Ascending aorta (tissue), 2 donors: ENCODE measurements around the gene CTNNBIP1. TPM values are rescaled to one million over a fixed set of nuclear protein-coding genes. Genes with fewer than 3 reads are reported as not detected.
A peak's percentile ranks its signal among the peaks of the same experiment; 100 is the strongest.

Source experiments
- DNase-seq, 2 donors: peaks; one replicate each; pipeline ENCODE4 v3.0.0-alpha.2; 2019; ENCODE audit warnings: low spot score in 2 of 2
- H3K27ac ChIP-seq, 2 donors: fragments of 200-600 bp; sonication (generic); one replicate each; pipeline ENCODE4 v1.5.1; 2016 to 2017; ENCODE audit warnings: mild to moderate bottlenecking in 1 of 2
- H3K27me3 ChIP-seq: fragments of 200-600 bp; sonication (generic); one replicate; pipeline ENCODE4 v1.5.1; 2017
- H3K36me3 ChIP-seq, 2 donors: fragments of 200-600 bp; sonication (generic); one replicate each; pipeline ENCODE4 v1.5.1; 2016
- H3K4me1 ChIP-seq, 2 donors: fragments of 200-600 bp; sonication (generic); one replicate each; pipeline ENCODE4 v1.5.1; 2016 to 2017; ENCODE audit warnings: mild to moderate bottlenecking in 1 of 2
- H3K4me3 ChIP-seq, 2 donors: fragments of 200-600 bp; sonication (generic); one replicate each; pipeline ENCODE4 v1.5.1; 2016 to 2017; ENCODE audit warnings: mild to moderate bottlenecking in 1 of 2
- H3K9me3 ChIP-seq, 2 donors: fragments of 200-600 bp; sonication (generic); one replicate each; pipeline ENCODE4 v1.5.1; 2016
- intact Hi-C: fragments of 100-400 bp; cut with DNase I; formaldehyde crosslinking; loops from one replicate; pipeline ENCODE4 v1.15.1; 2023
- total RNA-seq: library from RNA; depleted of rRNA; stranded (reverse); fragments of >200 nt; gene quantifications from one replicate; pipeline ENCODE4 v1.1.0, GENCODE V29; 2016
- TF ChIP-seq, protein P1 (sequence below), 3 experiments: fragments of 200-600 bp in 2 of 3; fragments of 450-650 bp in 1 of 3; sonication (generic) in 2 of 3; IDR thresholded peaks; one replicate each; pipeline ENCODE4 v1.5.1; 2016 to 2019; ENCODE audit warnings: antibody characterized with exemption in 3 of 3, mild to moderate bottlenecking in 1 of 3, moderate library complexity in 1 of 3

CTNNBIP1 gene
- total RNA-seq, 1 donor from 2014 or later: 74.1 TPM

DNA sequence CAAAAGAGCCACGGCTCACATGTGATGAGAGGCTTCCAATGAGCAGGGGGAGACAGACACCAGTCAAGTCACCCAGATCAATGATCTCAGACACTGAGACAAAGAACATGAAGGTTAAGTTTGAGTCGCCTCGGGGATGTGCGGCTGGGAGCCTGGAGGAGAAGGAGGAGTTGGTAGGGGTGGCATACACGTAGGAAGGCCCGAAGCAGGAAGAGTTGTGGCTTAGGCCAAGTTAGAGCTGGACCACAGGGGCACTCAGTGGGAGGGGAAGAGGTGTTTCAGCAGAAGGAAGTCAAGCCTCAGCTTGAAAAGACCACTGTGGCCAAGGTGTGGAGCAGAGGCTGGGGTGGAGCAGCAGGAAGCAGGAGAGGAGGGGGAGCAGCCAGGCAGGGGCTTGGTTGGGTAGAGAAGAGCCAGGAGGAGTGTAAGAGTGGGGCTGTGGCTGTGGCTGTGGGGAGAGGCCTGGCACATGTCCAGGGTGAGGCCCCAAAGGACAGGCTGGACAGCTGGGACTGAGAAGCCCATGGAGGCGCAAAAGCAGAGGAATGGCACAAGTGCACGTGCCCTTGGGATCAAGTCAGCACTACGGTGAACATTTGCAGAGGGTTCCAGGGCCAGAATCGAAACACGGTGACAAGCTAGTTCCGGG is 27.6 kb downstream of the CTNNBIP1 start:
- Histone ChIP-seq H3K27me3 (no peaks in the 10 kb centered on the region), H3K4me3 (no peak overlapping the region), H3K27ac (no peak overlapping the region), H3K4me1 (no peaks in the 10 kb centered on the region), H3K36me3 (no peaks in the 10 kb centered on the region), H3K9me3 (no peaks in the 10 kb centered on the region)
- intact Hi-C loops: no loop called here
- DNase-seq: no peak
- TF ChIP-seq, protein P1, sequence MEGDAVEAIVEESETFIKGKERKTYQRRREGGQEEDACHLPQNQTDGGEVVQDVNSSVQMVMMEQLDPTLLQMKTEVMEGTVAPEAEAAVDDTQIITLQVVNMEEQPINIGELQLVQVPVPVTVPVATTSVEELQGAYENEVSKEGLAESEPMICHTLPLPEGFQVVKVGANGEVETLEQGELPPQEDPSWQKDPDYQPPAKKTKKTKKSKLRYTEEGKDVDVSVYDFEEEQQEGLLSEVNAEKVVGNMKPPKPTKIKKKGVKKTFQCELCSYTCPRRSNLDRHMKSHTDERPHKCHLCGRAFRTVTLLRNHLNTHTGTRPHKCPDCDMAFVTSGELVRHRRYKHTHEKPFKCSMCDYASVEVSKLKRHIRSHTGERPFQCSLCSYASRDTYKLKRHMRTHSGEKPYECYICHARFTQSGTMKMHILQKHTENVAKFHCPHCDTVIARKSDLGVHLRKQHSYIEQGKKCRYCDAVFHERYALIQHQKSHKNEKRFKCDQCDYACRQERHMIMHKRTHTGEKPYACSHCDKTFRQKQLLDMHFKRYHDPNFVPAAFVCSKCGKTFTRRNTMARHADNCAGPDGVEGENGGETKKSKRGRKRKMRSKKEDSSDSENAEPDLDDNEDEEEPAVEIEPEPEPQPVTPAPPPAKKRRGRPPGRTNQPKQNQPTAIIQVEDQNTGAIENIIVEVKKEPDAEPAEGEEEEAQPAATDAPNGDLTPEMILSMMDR (IDR thresholded peaks at IDR 0.05): no peak

DNA sequence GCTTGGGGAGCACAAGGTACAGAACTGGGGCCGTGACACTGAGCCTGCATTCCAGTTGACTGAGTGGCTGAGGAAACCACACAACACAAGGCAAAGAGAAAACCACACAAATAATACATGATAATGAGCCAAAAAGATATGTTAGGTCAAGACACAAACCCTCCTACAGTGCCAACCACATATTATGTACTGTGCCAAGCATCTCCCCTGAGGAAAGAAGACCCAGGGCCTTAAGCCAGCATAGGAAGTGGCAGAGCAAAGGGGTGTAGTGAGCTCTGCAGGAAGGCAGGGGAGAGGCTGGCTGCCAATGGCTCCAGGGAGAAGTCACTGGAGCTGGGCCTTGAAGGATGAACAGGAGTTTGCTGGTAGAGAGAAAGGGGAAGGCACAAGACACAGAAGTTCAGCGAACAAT is 28.2 kb downstream of the CTNNBIP1 start:
- DNase-seq: no peak
- Histone ChIP-seq H3K9me3 (no peaks in the 10 kb centered on the region), H3K36me3 (no peaks in the 10 kb centered on the region), H3K27me3 (no peaks in the 10 kb centered on the region), H3K27ac (no peak overlapping the region), H3K4me3 (no peak overlapping the region), H3K4me1 (no peaks in the 10 kb centered on the region)
- intact Hi-C loops: no loop called here
- TF ChIP-seq, protein P1 (IDR thresholded peaks at IDR 0.05): no peak

DNA sequence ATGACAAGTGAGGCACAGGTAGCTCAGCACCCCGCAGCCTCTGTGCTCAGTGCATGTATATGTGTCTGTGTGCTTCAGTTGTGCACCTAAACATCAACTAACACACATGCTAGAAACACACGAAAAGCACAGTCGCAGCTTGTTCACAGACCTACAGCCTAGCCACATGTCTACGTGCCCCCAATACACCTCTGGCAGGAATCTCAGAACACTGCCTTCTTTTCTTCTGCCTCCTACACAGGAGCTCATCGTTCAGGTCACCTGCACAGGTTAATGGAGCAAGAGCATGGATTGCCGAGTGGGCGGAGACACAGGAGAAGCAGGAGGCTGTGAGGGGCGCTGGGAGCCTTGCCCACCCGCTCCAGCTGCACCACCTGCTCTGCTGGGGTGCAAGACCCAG is 31.7 kb downstream of the CTNNBIP1 start:
- Histone ChIP-seq H3K9me3 (no peaks in the 10 kb centered on the region), H3K27me3 (no peaks in the 10 kb centered on the region), H3K27ac (no peak overlapping the region), H3K4me3 (no peak overlapping the region), H3K36me3 (no peaks in the 10 kb centered on the region), H3K4me1 (peaks cover 5 to 14% of the 10 kb centered on the region in 2 donors)
- TF ChIP-seq, protein P1 (IDR thresholded peaks at IDR 0.05): no peak
- intact Hi-C loops: loop anchor here (5.0 kb wide), 3 partner anchors 154 to 549 kb away; partner anchors contain the start of gene UBE4B
- DNase-seq: no peak

DNA sequence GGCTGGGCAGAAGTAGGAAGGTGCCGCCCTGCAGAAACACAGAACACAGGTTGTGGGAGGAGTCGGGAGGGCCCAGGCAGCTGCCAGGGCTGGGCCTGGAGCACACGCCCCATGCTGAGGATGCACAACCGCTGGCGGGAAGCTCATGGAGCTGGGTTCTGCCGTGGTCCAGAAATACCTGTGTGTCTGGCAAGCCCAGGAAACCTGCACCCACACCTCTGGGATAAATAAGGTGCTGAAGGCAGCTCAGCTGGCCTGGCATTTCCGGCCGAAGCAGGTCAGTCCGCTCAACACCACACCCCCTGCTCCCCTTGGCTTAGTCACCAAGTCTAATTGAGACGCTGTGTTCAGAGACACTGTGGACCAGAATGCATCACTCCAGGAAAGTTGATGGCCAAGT is 32.1 kb downstream of the CTNNBIP1 start:
- TF ChIP-seq, protein P1 (IDR thresholded peaks at IDR 0.05): no peak
- Histone ChIP-seq H3K27me3 (no peaks in the 10 kb centered on the region), H3K36me3 (no peaks in the 10 kb centered on the region), H3K27ac (no peak overlapping the region), H3K9me3 (no peaks in the 10 kb centered on the region), H3K4me1 (peaks cover 5 to 14% of the 10 kb centered on the region in 2 donors), H3K4me3 (no peak overlapping the region)
- intact Hi-C loops: loop anchor here (5.0 kb wide), 3 partner anchors 154 to 549 kb away; partner anchors contain the start of gene UBE4B
- DNase-seq: no peak

DNA sequence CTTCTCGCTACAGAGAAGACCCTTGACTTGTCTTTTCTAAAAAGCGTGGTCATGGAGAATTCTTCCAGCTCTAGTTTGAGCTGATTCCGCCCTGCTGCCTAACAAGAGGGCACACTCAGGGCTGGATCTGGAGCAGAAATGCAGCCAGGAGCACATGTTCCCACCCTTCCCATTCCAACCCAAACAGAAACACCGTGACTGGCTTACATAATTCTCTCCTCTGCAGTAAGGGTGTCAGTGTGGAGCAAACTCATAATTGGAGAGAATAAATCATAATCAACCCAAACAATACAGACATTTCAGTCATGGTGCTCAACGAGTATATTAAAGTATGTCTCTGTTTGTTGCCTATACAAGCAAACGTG is 34.5 kb downstream of the CTNNBIP1 start:
- H3K36me3 ChIP-seq: peaks cover 7 to 11% of the 10 kb centered on the region in 2 donors
- peaks cover 5 to 14% of the 10 kb centered on the region in 2 donors for H3K4me1 ChIP-seq
- H3K4me3 ChIP-seq: peak overlapping the region in 1 of 2 donors; percentile 59
- no peaks in the 10 kb centered on the region for H3K27me3 ChIP-seq
- no peak for DNase-seq
- intact Hi-C loops: loop anchor here (1.0 to 5.0 kb wide), 5 partner anchors 68 to 552 kb away; partner anchors contain the start of genes LZIC, NMNAT1 and UBE4B
- peak overlapping the region; percentile 17 to 67 for H3K27ac ChIP-seq
- TF ChIP-seq, protein P1 (IDR thresholded peaks at IDR 0.05): no peak
- H3K9me3 ChIP-seq: no peaks in the 10 kb centered on the region
